ENCODE measurements around the gene PEX11G.

The PEX11G gene

GRCh38 chr19:7467009-7467989, 21.5 kb downstream of the PEX11G start:
- TF ChIP-seq, protein P1, sequence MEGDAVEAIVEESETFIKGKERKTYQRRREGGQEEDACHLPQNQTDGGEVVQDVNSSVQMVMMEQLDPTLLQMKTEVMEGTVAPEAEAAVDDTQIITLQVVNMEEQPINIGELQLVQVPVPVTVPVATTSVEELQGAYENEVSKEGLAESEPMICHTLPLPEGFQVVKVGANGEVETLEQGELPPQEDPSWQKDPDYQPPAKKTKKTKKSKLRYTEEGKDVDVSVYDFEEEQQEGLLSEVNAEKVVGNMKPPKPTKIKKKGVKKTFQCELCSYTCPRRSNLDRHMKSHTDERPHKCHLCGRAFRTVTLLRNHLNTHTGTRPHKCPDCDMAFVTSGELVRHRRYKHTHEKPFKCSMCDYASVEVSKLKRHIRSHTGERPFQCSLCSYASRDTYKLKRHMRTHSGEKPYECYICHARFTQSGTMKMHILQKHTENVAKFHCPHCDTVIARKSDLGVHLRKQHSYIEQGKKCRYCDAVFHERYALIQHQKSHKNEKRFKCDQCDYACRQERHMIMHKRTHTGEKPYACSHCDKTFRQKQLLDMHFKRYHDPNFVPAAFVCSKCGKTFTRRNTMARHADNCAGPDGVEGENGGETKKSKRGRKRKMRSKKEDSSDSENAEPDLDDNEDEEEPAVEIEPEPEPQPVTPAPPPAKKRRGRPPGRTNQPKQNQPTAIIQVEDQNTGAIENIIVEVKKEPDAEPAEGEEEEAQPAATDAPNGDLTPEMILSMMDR (IDR thresholded peaks at IDR 0.05) = no peak

- TF ChIP-seq, protein P1 (IDR thresholded peaks at IDR 0.05) = no peak
Observed at GRCh38 chr19:7463575-7463974, 25.3 kb downstream of the PEX11G start.

- TF ChIP-seq, protein P1 (IDR thresholded peaks at IDR 0.05) = no peak
Observed at GRCh38 chr19:7461841-7462629, 26.8 kb downstream of the PEX11G start.

- TF ChIP-seq, protein P1 (IDR thresholded peaks at IDR 0.05) = no peak
Observed at GRCh38 chr19:7460562-7460966, 28.3 kb downstream of the PEX11G start.

DNA sequence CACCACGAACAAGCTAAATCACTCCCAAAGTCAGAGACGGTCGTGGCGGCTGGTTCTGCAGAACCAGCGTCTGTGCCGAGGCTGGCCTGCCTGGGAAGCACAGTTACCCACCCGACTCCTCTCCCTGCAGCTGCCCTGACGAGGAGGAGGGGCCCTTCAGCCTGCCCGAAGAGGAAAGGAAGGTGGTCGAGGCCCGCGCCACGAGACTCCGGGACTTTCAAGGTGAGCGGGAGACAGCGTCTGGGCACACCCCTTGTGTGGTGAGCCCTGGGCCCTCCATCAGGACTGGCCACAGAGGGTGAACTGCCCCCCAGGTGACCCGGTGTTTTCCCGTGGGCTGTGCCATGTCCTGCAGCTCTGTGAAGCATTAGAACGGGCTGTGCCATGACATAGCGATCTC, 29.1 kb downstream of the PEX11G start:
- TF ChIP-seq, protein P1 (IDR thresholded peaks at IDR 0.05) = no peak

DNA sequence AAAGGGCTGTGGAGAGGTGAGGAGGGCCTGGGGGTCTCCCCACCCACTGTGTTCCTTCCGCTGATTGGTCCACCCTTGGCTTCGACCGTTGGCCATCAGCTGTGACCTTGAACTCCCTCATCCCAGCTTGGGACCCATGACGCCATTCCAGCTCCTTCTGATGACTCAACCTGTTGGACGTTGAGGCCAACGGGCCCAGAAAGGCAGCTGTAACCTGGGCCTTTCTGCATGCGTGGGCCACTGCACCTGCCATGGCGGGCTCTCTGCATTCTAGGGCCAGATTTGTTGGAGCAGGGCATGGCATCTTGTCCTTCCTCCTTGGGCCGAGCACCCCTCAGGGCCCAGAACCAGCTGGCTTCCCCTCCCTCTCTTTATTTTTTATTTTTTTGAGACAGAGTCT, 30.2 kb downstream of the PEX11G start:
- TF ChIP-seq, protein P1 (IDR thresholded peaks at IDR 0.05) = no peak

- TF ChIP-seq, protein P1 (IDR thresholded peaks at IDR 0.05) = no peak
Observed at GRCh38 chr19:7456964-7457541, 31.8 kb downstream of the PEX11G start.

All from LNCAP (cell line).